ENCODE measurements around the gene CAV2. TPM values are rescaled to one million over a fixed set of nuclear protein-coding genes. Genes with fewer than 3 reads are reported as not detected.
A peak's percentile ranks its signal among the peaks of the same experiment; 100 is the strongest.

Gene CAV2
- total RNA-seq, 4 donors from 2014 or later: 125 to 148 (median 129) TPM

DNA sequence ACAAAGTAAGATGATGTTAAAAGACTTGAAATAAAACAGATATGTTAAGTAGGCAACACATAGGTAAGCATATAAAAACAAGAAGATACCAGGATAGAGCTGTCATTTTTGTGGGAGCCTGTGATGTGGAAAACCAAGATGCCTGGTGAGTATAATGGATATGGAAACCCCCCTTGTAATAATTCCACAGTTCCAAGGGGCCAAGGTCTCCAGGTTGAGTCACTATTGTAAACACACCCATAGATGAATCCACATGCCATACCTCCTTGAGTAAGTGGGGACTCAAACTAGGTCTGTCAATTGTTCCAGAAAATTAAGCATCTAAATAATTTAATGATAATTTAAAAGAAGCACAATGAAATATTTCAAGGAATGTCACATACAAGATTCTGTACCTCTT is 41.2 kb downstream of the CAV2 start:
- H3K27ac ChIP-seq (replicated peaks in 1 of 4): peak overlapping the region; percentile 20 to 48 (median 40)
- peaks cover 12 to 42% (median 22%) of the 10 kb centered on the region in 4 donors for H3K36me3 ChIP-seq
- no peaks in the 10 kb centered on the region for H3K9me3 ChIP-seq
- DNase-seq (ENCODE audit: extremely low spot score): no peak
- H3K27me3 ChIP-seq: no peaks in the 10 kb centered on the region
- no peak for TF ChIP-seq POLR2A (IDR thresholded peaks at IDR 0.05; ENCODE audit: low read depth)
- TF ChIP-seq EP300 (IDR thresholded peaks at IDR 0.05): no peak
- TF ChIP-seq, protein P1, sequence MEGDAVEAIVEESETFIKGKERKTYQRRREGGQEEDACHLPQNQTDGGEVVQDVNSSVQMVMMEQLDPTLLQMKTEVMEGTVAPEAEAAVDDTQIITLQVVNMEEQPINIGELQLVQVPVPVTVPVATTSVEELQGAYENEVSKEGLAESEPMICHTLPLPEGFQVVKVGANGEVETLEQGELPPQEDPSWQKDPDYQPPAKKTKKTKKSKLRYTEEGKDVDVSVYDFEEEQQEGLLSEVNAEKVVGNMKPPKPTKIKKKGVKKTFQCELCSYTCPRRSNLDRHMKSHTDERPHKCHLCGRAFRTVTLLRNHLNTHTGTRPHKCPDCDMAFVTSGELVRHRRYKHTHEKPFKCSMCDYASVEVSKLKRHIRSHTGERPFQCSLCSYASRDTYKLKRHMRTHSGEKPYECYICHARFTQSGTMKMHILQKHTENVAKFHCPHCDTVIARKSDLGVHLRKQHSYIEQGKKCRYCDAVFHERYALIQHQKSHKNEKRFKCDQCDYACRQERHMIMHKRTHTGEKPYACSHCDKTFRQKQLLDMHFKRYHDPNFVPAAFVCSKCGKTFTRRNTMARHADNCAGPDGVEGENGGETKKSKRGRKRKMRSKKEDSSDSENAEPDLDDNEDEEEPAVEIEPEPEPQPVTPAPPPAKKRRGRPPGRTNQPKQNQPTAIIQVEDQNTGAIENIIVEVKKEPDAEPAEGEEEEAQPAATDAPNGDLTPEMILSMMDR (IDR thresholded peaks at IDR 0.05): no peak
- TF ChIP-seq POLR2AphosphoS5 (IDR thresholded peaks at IDR 0.05): no peak
- H3K4me3 ChIP-seq: no peak overlapping the region
- H3K4me1 ChIP-seq: peaks cover 85 to 100% (median 91%) of the 10 kb centered on the region in 4 donors
- intact Hi-C loops (cut with DNase I): no loop called here

DNA sequence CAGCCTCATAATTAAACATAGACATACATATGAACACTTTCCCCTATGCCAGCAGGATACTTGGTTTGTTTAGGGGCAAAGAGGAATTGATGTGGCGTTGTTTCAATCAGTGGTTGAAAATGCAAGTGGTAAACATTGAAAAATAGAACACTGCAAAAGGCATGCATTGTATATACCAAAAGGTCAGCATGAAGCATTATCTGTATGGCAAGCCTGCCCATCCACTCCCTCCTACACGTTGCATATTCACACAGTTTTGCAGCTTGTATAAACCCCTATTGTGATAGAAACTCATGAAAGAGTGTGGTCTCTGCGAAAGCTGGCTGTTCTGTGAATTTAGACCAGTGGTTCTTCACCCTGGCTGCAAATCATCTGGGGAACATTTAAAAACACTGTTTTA is 42.4 kb downstream of the CAV2 start:
- H3K27me3 ChIP-seq: no peaks in the 10 kb centered on the region
- H3K9me3 ChIP-seq: no peaks in the 10 kb centered on the region
- intact Hi-C loops (cut with DNase I): no loop called here
- peaks cover 4 to 38% (median 15%) of the 10 kb centered on the region in 4 donors for H3K36me3 ChIP-seq
- no peak overlapping the region for H3K4me3 ChIP-seq
- H3K27ac ChIP-seq (replicated peaks in 1 of 4): peak overlapping the region; percentile 20 to 44 (median 31)
- no peak for DNase-seq (ENCODE audit: extremely low spot score)
- TF ChIP-seq POLR2A (IDR thresholded peaks at IDR 0.05; ENCODE audit: low read depth) (no peak), EP300 (IDR thresholded peaks at IDR 0.05) (no peak), POLR2AphosphoS5 (IDR thresholded peaks at IDR 0.05) (no peak)
- TF ChIP-seq, protein P1 (IDR thresholded peaks at IDR 0.05): no peak
- WGBS: 57% methylated on average over 3 of the region's 3 CpGs
- peaks cover 89 to 100% (median 94%) of the 10 kb centered on the region in 4 donors for H3K4me1 ChIP-seq

DNA sequence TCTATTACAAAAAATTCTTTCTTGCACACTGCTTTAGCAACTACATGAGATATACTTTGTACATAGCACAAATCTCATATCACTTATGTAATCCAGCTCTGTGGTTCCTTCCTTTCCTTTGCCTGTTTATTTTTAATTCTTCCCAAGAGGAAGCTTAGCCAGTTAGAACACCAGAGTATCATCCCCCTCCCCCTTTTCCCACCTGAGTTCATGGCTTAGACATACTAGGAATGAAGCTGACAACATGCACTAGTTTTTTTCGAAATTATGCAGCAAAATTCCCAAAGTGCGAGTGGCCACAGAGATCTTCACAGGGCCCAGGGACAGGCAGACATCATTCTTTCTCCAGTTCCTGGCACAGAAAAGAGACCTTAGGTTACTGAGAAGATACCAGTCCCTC is 43.1 kb downstream of the CAV2 start:
- DNase-seq (ENCODE audit: extremely low spot score): no peak
- peak overlapping the region; percentile 20 to 44 (median 31) for H3K27ac ChIP-seq (replicated peaks in 1 of 4)
- intact Hi-C loops (cut with DNase I): no loop called here
- H3K4me3 ChIP-seq: no peak overlapping the region
- no peaks in the 10 kb centered on the region for H3K9me3 ChIP-seq
- no peak for TF ChIP-seq POLR2A (IDR thresholded peaks at IDR 0.05; ENCODE audit: low read depth)
- no peak for TF ChIP-seq EP300 (IDR thresholded peaks at IDR 0.05)
- no peak for TF ChIP-seq POLR2AphosphoS5 (IDR thresholded peaks at IDR 0.05)
- TF ChIP-seq, protein P1 (IDR thresholded peaks at IDR 0.05): no peak
- peaks cover 0 to 38% (median 12%) of the 10 kb centered on the region in 4 donors for H3K36me3 ChIP-seq
- H3K4me1 ChIP-seq: peaks cover 90 to 100% (median 93%) of the 10 kb centered on the region in 4 donors
- H3K27me3 ChIP-seq: no peaks in the 10 kb centered on the region
- WGBS: 90% methylated on average over 2 of the region's 2 CpGs

DNA sequence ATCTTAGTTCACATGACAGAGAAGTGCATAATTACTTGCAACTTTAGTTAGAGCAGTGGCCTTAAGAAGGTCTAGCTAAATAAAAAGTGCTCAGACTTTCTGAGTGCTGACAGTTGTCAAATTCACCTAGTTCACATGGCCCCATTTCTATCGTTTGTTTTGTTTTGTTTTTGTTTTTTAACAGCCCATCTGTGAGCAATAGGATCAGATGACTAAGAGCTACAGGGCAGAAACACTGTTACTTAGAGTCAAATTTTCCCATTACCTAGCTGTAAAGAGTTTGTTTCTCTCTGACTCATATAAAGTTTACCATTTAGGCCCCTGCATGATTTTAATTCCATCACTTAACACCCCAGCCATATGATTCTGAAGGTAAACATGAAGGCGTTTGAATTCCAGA is 44.1 kb downstream of the CAV2 start:
- Histone ChIP-seq H3K4me1 (peaks cover 89 to 100% (median 91%) of the 10 kb centered on the region in 4 donors), H3K27ac (replicated peaks in 1 of 4) (peak overlapping the region in 3 of 4 donors; percentile 20 to 45 (median 37)), H3K27me3 (no peaks in the 10 kb centered on the region), H3K9me3 (no peaks in the 10 kb centered on the region), H3K36me3 (peaks cover 0 to 38% (median 11%) of the 10 kb centered on the region in 4 donors), H3K4me3 (no peak overlapping the region)
- WGBS: 52% methylated on average over 2 of the region's 2 CpGs
- intact Hi-C loops (cut with DNase I): no loop called here
- no peak for DNase-seq (ENCODE audit: extremely low spot score)
- TF ChIP-seq POLR2A (IDR thresholded peaks at IDR 0.05; ENCODE audit: low read depth) (no peak), EP300 (IDR thresholded peaks at IDR 0.05) (no peak), POLR2AphosphoS5 (IDR thresholded peaks at IDR 0.05) (no peak)
- TF ChIP-seq, protein P1 (IDR thresholded peaks at IDR 0.05): no peak

DNA sequence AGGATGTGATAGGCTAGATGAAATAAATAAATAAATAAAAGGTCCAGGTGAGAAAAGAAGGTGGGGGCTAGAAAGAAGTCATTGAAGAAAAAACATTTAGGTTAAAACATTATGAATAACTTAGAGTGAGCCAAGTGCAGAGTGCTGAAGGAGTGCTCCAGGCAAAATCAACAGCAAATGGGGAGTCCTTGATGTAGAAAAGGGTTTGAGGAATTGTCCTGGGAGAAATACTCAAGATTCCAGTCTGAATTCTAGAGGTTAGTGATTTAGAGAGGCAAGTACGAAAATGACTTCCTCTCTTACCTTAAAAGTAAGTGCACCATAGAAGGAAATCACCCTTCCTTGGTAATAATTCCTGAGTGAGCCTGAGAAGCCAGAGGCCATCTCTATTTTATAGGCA is 44.9 kb downstream of the CAV2 start:
- no peak for TF ChIP-seq POLR2A (IDR thresholded peaks at IDR 0.05; ENCODE audit: low read depth)
- TF ChIP-seq POLR2AphosphoS5 (IDR thresholded peaks at IDR 0.05): no peak
- no peak for TF ChIP-seq EP300 (IDR thresholded peaks at IDR 0.05)
- TF ChIP-seq, protein P1 (IDR thresholded peaks at IDR 0.05): no peak
- H3K9me3 ChIP-seq: no peaks in the 10 kb centered on the region
- H3K36me3 ChIP-seq: peaks cover 0 to 36% (median 11%) of the 10 kb centered on the region in 4 donors
- no peak for DNase-seq (ENCODE audit: extremely low spot score)
- peaks cover 82 to 98% (median 90%) of the 10 kb centered on the region in 4 donors for H3K4me1 ChIP-seq
- H3K4me3 ChIP-seq: no peak overlapping the region
- 71% methylated on average over 1 of the region's 1 CpG for WGBS
- H3K27me3 ChIP-seq: no peaks in the 10 kb centered on the region
- intact Hi-C loops (cut with DNase I): no loop called here
- peak overlapping the region; percentile 16 to 57 (median 46) for H3K27ac ChIP-seq (replicated peaks in 1 of 4)

Data from esophagus muscularis mucosa (tissue), 4 donors.